HepG2 (cell line): ENCODE data around the gene GIMAP8. TPM values are rescaled to one million over a fixed set of nuclear protein-coding genes. Genes with fewer than 3 reads are reported as not detected.

ENCODE experiments used
- CEBPG ChIP-seq: IDR thresholded peaks from 2 replicates; pipeline ENCODE4 v1.6.1; 2016
- CTCF ChIP-seq: sonication (generic); formaldehyde crosslinking; IDR thresholded peaks from 2 replicates; pipeline ENCODE4 v1.5.0; 2020; ENCODE audit warnings: mild to moderate bottlenecking, missing genetic modification reagents, moderate library complexity
- DMAP1 ChIP-seq: IDR thresholded peaks from 2 replicates; pipeline ENCODE4 v1.6.1; 2016
- HMG20B ChIP-seq: conservative IDR thresholded peaks from 2 replicates; pipeline ENCODE4 v1.6.1; 2016; ENCODE audit warnings: missing genetic modification reagents, missing compliant biosample characterization
- NCOA1 ChIP-seq: sonication (generic); formaldehyde crosslinking; IDR thresholded peaks from 2 replicates; pipeline ENCODE4 v1.9.0; 2021; ENCODE audit warnings: missing genetic modification reagents
- POLR2AphosphoS5 ChIP-seq: IDR thresholded peaks from 2 replicates; pipeline ENCODE4 v1.6.1; 2012; ENCODE audit warnings: low read depth, low read length
- STAG1 ChIP-seq: sonication (generic); formaldehyde crosslinking; IDR thresholded peaks from 2 replicates; pipeline ENCODE4 v1.4.0; 2020; ENCODE audit warnings: missing genetic modification reagents
- TARDBP ChIP-seq: sonication (generic); formaldehyde crosslinking; IDR thresholded peaks from 2 replicates; pipeline ENCODE4 v1.8.0; 2022; ENCODE audit warnings: mild to moderate bottlenecking, missing genetic modification reagents
- ZNF230 ChIP-seq: sonication (generic); formaldehyde crosslinking; IDR thresholded peaks from 2 replicates; pipeline ENCODE4 v1.4.0; 2020; ENCODE audit warnings: mild to moderate bottlenecking, missing genetic modification reagents
- ZNF317 ChIP-seq: sonication (generic); formaldehyde crosslinking; IDR thresholded peaks from 2 replicates; pipeline ENCODE4 v1.5.0; 2020; ENCODE audit warnings: mild to moderate bottlenecking, missing genetic modification reagents
- ZNF441 ChIP-seq: sonication (generic); formaldehyde crosslinking; IDR thresholded peaks from 2 replicates; pipeline ENCODE4 v1.7.0; 2021; ENCODE audit warnings: missing genetic modification reagents, borderline replicate concordance
- ZNF652 ChIP-seq: IDR thresholded peaks from 2 replicates; pipeline ENCODE4 v1.6.1; 2016; ENCODE audit warnings: low read depth, borderline replicate concordance
- ZNF891 ChIP-seq: sonication (generic); formaldehyde crosslinking; IDR thresholded peaks from 2 replicates; pipeline ENCODE4 v1.5.0; 2020; ENCODE audit warnings: mild to moderate bottlenecking, missing genetic modification reagents
- polyA plus RNA-seq, 8 experiments: library from polyadenylated mRNA; depleted of rRNA in 3 of 8; stranded (reverse) in 7 of 8; unstranded in 1 of 8; fragments of >200 nt; fragmentation: Illumina TruSeq in 4 of 8; extraction: Trizol in 4 of 8; gene quantifications; 2 replicates each; pipeline versions ENCODE4 v1.2.1 to v1.2.3, GENCODE V29; 2011 to 2016; ENCODE audit warnings: low read depth in 4 of 8, missing spikeins in 1 of 8, mixed read lengths in 1 of 8; ENCODE audit not compliant: insufficient read depth in 1 of 8
- total RNA-seq, 5 experiments: library from RNA; depleted of rRNA; stranded (reverse); fragments of >200 nt; fragmentation: Illumina TruSeq; extraction: Trizol; gene quantifications; 2 replicates each; pipeline ENCODE4 v1.2.3, GENCODE V29; 2016; ENCODE audit warnings: low read depth in 1 of 5
- TF ChIP-seq, protein P1 (sequence below): IDR thresholded peaks from 2 replicates; pipeline ENCODE4 v1.6.1; 2016; ENCODE audit warnings: missing compliant biosample characterization, missing genetic modification reagents, borderline replicate concordance
- TF ChIP-seq, protein P2 (sequence below): sonication (generic); formaldehyde crosslinking; IDR thresholded peaks from 2 replicates; pipeline ENCODE4 v1.4.0; 2020; ENCODE audit warnings: missing genetic modification reagents
- TF ChIP-seq, protein P3 (sequence below): sonication (generic); formaldehyde crosslinking; IDR thresholded peaks from 2 replicates; pipeline ENCODE4 v1.4.0; 2020; ENCODE audit warnings: missing genetic modification reagents
- TF ChIP-seq, protein P4 (sequence below): sonication (generic); formaldehyde crosslinking; IDR thresholded peaks from 2 replicates; pipeline ENCODE4 v1.8.1; 2023; ENCODE audit warnings: mild to moderate bottlenecking, missing genetic modification reagents, borderline replicate concordance
- TF ChIP-seq, protein P5 (sequence below): sonication (generic); formaldehyde crosslinking; IDR thresholded peaks from 2 replicates; pipeline ENCODE4 v1.4.0; 2020; ENCODE audit warnings: missing genetic modification reagents

Gene GIMAP8
- total and polyA plus RNA-seq, 2 of the 13 experiments (the other 11 are each of a cell fraction or from before 2014, with no cell fraction given): not detected

DNA sequence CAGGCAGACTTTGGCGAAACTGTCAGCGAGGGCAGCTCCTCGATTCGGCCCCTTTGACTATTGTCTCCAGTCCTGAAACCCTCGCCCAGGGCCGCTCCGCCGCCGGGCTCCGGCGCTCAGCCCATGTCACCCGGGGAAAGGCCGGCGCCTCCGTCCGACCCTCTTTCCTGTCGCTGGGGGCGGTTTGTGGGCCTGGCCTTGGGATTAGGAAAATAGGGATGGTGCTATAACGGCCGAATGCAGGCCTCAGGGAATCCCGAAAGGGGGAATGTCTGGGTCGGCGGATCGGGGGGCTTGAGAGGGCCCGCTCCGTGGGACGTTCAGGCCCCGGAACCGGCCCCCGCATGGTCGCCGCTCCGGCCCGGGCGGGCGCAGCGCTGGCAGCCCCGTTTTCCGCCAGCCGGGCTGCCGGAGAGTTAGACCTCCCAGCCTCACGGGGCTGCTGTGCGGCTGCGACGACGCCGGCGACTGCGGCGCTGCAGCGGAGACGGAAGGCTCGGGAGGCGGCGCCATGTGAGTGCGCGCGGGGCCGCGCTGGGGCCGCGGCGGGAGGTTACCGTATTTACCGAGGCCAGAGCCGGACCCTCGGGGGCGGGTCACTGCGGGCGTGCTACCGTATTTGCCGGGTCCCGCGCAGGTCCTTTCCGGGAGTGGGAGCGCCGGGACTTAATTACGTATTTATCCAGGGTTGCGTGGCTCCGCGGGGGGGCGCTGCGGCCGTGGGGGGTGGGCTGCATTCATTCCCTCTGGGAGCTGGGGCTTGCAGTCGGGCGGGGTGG lies 45.4 kb upstream of the GIMAP8 start (continued):
- TF ChIP-seq, protein P1, sequence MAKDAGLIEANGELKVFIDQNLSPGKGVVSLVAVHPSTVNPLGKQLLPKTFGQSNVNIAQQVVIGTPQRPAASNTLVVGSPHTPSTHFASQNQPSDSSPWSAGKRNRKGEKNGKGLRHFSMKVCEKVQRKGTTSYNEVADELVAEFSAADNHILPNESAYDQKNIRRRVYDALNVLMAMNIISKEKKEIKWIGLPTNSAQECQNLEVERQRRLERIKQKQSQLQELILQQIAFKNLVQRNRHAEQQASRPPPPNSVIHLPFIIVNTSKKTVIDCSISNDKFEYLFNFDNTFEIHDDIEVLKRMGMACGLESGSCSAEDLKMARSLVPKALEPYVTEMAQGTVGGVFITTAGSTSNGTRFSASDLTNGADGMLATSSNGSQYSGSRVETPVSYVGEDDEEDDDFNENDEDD (CRISPR knock-in tag): peak; percentile 76; the same call in 1 of the 2 replicates
- TF ChIP-seq ZNF652 (CRISPR knock-in tag) (no peak), ZNF891 (CRISPR knock-in tag) (0 out of 2 replicates have a peak, but pooled peaks have one; percentile 39), STAG1 (no peak), CEBPG (no peak), CTCF (CRISPR knock-in tag) (peak; percentile 55), ZNF441 (CRISPR knock-in tag) (no peak), POLR2AphosphoS5 (peak; percentile 52; the same call in 1 of the 2 replicates), NCOA1 (CRISPR knock-in tag) (no peak), ZNF317 (CRISPR knock-in tag) (no peak), TARDBP (CRISPR knock-in tag) (peak; percentile 82; the same call in 1 of the 2 replicates), DMAP1 (CRISPR knock-in tag) (no peak; the same call in 1 of the 2 replicates), HMG20B (CRISPR knock-in tag) (no peak), ZNF230 (CRISPR knock-in tag) (peak; percentile 61; the same call in 1 of the 2 replicates)
- TF ChIP-seq, protein P2, sequence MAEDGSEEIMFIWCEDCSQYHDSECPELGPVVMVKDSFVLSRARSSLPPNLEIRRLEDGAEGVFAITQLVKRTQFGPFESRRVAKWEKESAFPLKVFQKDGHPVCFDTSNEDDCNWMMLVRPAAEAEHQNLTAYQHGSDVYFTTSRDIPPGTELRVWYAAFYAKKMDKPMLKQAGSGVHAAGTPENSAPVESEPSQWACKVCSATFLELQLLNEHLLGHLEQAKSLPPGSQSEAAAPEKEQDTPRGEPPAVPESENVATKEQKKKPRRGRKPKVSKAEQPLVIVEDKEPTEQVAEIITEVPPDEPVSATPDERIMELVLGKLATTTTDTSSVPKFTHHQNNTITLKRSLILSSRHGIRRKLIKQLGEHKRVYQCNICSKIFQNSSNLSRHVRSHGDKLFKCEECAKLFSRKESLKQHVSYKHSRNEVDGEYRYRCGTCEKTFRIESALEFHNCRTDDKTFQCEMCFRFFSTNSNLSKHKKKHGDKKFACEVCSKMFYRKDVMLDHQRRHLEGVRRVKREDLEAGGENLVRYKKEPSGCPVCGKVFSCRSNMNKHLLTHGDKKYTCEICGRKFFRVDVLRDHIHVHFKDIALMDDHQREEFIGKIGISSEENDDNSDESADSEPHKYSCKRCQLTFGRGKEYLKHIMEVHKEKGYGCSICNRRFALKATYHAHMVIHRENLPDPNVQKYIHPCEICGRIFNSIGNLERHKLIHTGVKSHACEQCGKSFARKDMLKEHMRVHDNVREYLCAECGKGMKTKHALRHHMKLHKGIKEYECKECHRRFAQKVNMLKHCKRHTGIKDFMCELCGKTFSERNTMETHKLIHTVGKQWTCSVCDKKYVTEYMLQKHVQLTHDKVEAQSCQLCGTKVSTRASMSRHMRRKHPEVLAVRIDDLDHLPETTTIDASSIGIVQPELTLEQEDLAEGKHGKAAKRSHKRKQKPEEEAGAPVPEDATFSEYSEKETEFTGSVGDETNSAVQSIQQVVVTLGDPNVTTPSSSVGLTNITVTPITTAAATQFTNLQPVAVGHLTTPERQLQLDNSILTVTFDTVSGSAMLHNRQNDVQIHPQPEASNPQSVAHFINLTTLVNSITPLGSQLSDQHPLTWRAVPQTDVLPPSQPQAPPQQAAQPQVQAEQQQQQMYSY (CRISPR knock-in tag): no peak
- TF ChIP-seq, protein P3, sequence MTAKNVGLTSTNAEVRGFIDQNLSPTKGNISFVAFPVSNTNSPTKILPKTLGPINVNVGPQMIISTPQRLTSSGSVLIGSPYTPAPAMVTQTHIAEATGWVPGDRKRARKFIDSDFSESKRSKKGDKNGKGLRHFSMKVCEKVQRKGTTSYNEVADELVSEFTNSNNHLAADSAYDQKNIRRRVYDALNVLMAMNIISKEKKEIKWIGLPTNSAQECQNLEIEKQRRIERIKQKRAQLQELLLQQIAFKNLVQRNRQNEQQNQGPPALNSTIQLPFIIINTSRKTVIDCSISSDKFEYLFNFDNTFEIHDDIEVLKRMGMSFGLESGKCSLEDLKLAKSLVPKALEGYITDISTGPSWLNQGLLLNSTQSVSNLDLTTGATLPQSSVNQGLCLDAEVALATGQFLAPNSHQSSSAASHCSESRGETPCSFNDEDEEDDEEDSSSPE (CRISPR knock-in tag): peak; percentile 82
- TF ChIP-seq, protein P4, sequence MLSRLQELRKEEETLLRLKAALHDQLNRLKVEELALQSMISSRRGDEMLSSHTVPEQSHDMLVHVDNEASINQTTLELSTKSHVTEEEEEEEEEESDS (CRISPR knock-in tag): no peak
- TF ChIP-seq, protein P5, sequence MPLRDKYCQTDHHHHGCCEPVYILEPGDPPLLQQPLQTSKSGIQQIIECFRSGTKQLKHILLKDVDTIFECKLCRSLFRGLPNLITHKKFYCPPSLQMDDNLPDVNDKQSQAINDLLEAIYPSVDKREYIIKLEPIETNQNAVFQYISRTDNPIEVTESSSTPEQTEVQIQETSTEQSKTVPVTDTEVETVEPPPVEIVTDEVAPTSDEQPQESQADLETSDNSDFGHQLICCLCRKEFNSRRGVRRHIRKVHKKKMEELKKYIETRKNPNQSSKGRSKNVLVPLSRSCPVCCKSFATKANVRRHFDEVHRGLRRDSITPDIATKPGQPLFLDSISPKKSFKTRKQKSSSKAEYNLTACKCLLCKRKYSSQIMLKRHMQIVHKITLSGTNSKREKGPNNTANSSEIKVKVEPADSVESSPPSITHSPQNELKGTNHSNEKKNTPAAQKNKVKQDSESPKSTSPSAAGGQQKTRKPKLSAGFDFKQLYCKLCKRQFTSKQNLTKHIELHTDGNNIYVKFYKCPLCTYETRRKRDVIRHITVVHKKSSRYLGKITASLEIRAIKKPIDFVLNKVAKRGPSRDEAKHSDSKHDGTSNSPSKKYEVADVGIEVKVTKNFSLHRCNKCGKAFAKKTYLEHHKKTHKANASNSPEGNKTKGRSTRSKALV (CRISPR knock-in tag): peak; percentile 61; the same call in 1 of the 2 replicates
